Endothelial cell of umbilical vein (primary cell): ENCODE measurements around the gene DAB2IP. TPM values are rescaled to one million over a fixed set of nuclear protein-coding genes. Genes with fewer than 3 reads are reported as not detected.

ENCODE experiments used
- BruUV-seq: library from RNA; stranded (reverse); fragments of 400-500 nt; replicated peaks from 2 replicates; lab custom pipeline; 2021; lab: Mats Ljungman, UMichigan
- CTCF ChIA-PET: fragments of 300-600, 350-600 bp; sonication (Branson Sonifier 250); formaldehyde crosslinking; loops from one replicate; lab custom pipeline; 2021; ENCODE audit warnings: antibody characterized with exemption, inconsistent platforms; lab: Charles Lee
- POLR2A ChIA-PET: fragments of 300-600, 350-600 bp; sonication (Branson Sonifier 250); formaldehyde crosslinking; loops from one replicate; lab custom pipeline; 2021; ENCODE audit warnings: antibody characterized with exemption, inconsistent platforms; lab: Charles Lee
- DNase-seq: peaks from one replicate; pipeline ENCODE4 v3.0.0-alpha.2; 2011; ENCODE audit warnings: low read depth, low spot score
- FAIRE-seq: peaks from 2 replicates; lab custom pipeline; 2011; peaks lifted over from hg19 to GRCh38; lab: Jason Lieb, UNC
- H2AFZ ChIP-seq: 2 replicates; pipeline ENCODE4 v1.6.0; 2012; ENCODE audit warnings: low read depth, low read length, control low read depth, inconsistent platforms
- H3K27ac ChIP-seq: 2 replicates; pipeline ENCODE4 v1.5.1; 2011; ENCODE audit warnings: low read depth, mild to moderate bottlenecking, control low read depth, low read length, moderate library complexity; ENCODE audit not compliant: insufficient read depth
- H3K27me3 ChIP-seq, 2 experiments: 2 replicates each; pipeline versions ENCODE4 v1.6.0 to v1.6.1; 2011; ENCODE audit warnings: low read length in 2 of 2, mixed read lengths in 1 of 2; ENCODE audit not compliant: control insufficient read depth in 2 of 2, insufficient read depth in 2 of 2
- H3K36me3 ChIP-seq, 2 experiments: 2 replicates in 1 of 2; 3 replicates in 1 of 2; pipeline ENCODE4 v1.5.1; 2011; ENCODE audit warnings: low read length in 2 of 2, mild to moderate bottlenecking in 1 of 2, moderate library complexity in 1 of 2; ENCODE audit not compliant: control insufficient read depth in 2 of 2, insufficient read depth in 2 of 2; ENCODE audit errors: extremely low read depth in 1 of 2
- H3K4me1 ChIP-seq: 3 replicates; pipeline ENCODE4 v1.5.1; 2011; ENCODE audit warnings: mild to moderate bottlenecking, low read length; ENCODE audit not compliant: control insufficient read depth, insufficient read depth; ENCODE audit errors: extremely low read depth
- H3K4me2 ChIP-seq: 2 replicates; pipeline ENCODE4 v1.6.1; 2011; ENCODE audit warnings: low read length, control low read depth, mixed read lengths; ENCODE audit not compliant: insufficient read depth
- H3K4me3 ChIP-seq, 3 experiments: fragments of 200-600 bp in 1 of 3; sonication (generic), shearing (Covaris generic) in 1 of 3; replicated peaks in 1 of 3; 2 replicates each; pipeline ENCODE4 v1.5.1; 2011 to 2016; ENCODE audit warnings: control low read depth in 3 of 3, low read length in 3 of 3, mild to moderate bottlenecking in 2 of 3, inconsistent platforms in 1 of 3, low read depth in 1 of 3, moderate library complexity in 1 of 3; ENCODE audit not compliant: insufficient read depth in 1 of 3
- H3K79me2 ChIP-seq: 2 replicates; pipeline ENCODE4 v1.6.0; 2012; ENCODE audit warnings: low read length, inconsistent platforms; ENCODE audit not compliant: control insufficient read depth, insufficient read depth
- H3K9ac ChIP-seq: replicated peaks from 2 replicates; pipeline ENCODE3; 2011; ENCODE audit warnings: low read length, control low read depth; ENCODE audit not compliant: insufficient read depth; ENCODE audit errors: extremely low read depth
- H3K9me1 ChIP-seq: replicated peaks from 3 replicates; pipeline ENCODE4 v1.6.0; 2011; ENCODE audit warnings: mild to moderate bottlenecking, low read length; ENCODE audit not compliant: control insufficient read depth, insufficient read depth; ENCODE audit errors: extremely low read depth
- H3K9me3 ChIP-seq: replicated peaks from 2 replicates; pipeline ENCODE4 v1.5.1; 2012; ENCODE audit warnings: low read length, inconsistent platforms; ENCODE audit not compliant: control insufficient read depth, insufficient read depth
- H4K20me1 ChIP-seq: replicated peaks from 2 replicates; pipeline ENCODE3; 2011; ENCODE audit warnings: mild to moderate bottlenecking, low read length; ENCODE audit not compliant: control insufficient read depth, insufficient read depth; ENCODE audit errors: extremely low read depth
- CTCF ChIP-seq, 2 donors: IDR thresholded peaks; 1 replicate in 1 of 2; 2 replicates in 1 of 2; pipeline ENCODE4 v1.5.1; 2011; ENCODE audit warnings: low read length in 2 of 2, mild to moderate bottlenecking in 2 of 2, moderate library complexity in 2 of 2, control low read depth in 1 of 2, inconsistent platforms in 1 of 2, low read depth in 1 of 2; ENCODE audit not compliant: insufficient read depth in 1 of 2; ENCODE audit errors: extremely low read depth in 1 of 2
- dilution Hi-C: fragments of 300-500 bp; cut with MboI; formaldehyde crosslinking; loops from one replicate; pipeline ENCODE4 v1.15.0; 2019; ENCODE audit warnings: low sequenced_read_pairs; ENCODE audit not compliant: extremely low pct_ligation_motif_present
- intact Hi-C: fragments of 100-400 bp; cut with micrococcal nuclease; formaldehyde crosslinking; loops from one replicate; pipeline ENCODE4 v1.10.0; 2022
- polyA plus RNA-seq, 4 experiments: library from polyadenylated mRNA; depleted of rRNA in 3 of 4; stranded (reverse) in 3 of 4; unstranded in 1 of 4; fragments of >200 nt; gene quantifications; 2 replicates each; pipeline versions ENCODE4 v1.2.1 to v1.2.3, GENCODE V29; 2011 to 2012; ENCODE audit warnings: missing spikeins in 1 of 4
- total RNA-seq: library from RNA; stranded (reverse); gene quantifications from 2 replicates; pipeline ENCODE4 v1.2.3, GENCODE V29; 2021
- TF ChIP-seq, protein P1 (sequence below): IDR thresholded peaks from 2 replicates; pipeline ENCODE4 v1.6.1; 2011; ENCODE audit not compliant: insufficient read depth, insufficient read length

The DAB2IP gene
- total and polyA plus RNA-seq, 2 donors (not counting 3 experiments of a cell fraction or from before 2014, with no cell fraction given), result 29.2 to 53.6 TPM

DNA sequence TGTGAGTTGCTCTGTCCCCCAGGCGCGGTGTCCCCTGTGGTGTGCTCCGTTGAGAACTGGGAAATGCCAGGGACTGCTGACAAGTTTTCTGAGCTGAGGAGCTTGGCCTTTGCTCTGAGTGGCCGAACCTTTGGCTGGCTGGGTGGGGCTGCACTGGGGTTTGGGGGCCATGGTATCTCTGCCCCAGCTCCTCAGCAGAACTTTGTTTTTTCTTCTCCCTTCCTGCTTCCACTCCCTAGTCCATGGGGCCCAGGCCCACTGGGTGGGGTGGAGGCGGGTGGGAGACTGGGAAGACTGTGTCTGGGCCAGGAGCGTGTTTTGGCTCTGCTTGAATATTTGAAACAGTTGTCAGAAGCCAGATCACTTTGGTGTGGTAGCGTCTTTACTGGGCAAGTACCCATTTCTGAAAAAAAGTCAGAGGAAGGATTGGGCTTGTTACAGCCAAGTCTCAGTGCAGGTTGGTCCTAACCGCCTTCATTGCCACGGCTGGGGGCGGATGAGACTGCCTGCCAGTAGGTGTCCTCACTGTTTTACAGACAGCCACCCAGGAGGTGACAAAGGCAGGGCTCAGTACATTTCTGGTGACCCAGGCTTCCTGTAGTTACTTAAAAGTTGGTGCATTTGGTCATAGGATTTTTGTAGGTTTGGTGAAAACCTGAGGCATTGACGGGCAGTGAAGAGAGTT, 92.7 kb downstream of the DAB2IP start:
- Histone ChIP-seq H4K20me1 (no peaks in the 10 kb centered on the region), H3K79me2 (peaks cover 11% of the 10 kb centered on the region), H3K36me3 (no peaks in the 10 kb centered on the region), H3K4me2 (peak overlapping the region; percentile 85), H3K9me1 (no peaks in the 10 kb centered on the region), H3K27ac (peak overlapping the region; percentile 70), H3K9ac (peak overlapping the region; percentile 72), H3K27me3 (no peaks in the 10 kb centered on the region), H3K4me1 (peaks cover 28% of the 10 kb centered on the region), H2AFZ (peak overlapping the region; percentile 84), H3K9me3 (no peaks in the 10 kb centered on the region), H3K4me3 (peak overlapping the region; percentile 13 to 60 (median 38))
- TSS peak; percentile 19 for BruUV-seq
- TF ChIP-seq, protein P1, sequence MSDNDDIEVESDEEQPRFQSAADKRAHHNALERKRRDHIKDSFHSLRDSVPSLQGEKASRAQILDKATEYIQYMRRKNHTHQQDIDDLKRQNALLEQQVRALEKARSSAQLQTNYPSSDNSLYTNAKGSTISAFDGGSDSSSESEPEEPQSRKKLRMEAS, result no peak
- peak; percentile 32 to 48 for TF ChIP-seq CTCF (IDR thresholded peaks at IDR 0.05; ENCODE audit: extremely low read depth in 1 of 2, insufficient read depth in 1 of 2, low read depth in 1 of 2, low read length in 2 of 2)
- FAIRE-seq (no peak), DNase-seq (peak; percentile 57)
- ChIA-PET POLR2A (no interaction called here), CTCF (interaction anchor here (0.5 to 2.6 kb wide), 16 partner anchors 9 to 260 kb away, joined by 3 to 8 read pairs (median 5); no protein-coding TSS in a partner anchor)
- intact Hi-C loops (loop anchor here (2.0 kb wide), 1 partner anchor 249 kb away; no protein-coding TSS in a partner anchor), dilution Hi-C loops (no loop called here)
